OCI-LY1 (cell line): Measurements from ENCODE around the gene RAB30.
"Not testable (repeated sequence)": the region's sequence is repeated elsewhere in the genome, so short reads cannot be mapped to it uniquely, and the experiment has no call there.

Source experiments
- H2AFZ ChIP-seq: fragments of 200-600 bp; sonication (generic), shearing (Covaris generic); 2 replicates; pipeline ENCODE4 v1.6.0; 2014; ENCODE audit warnings: antibody characterized with exemption, mild to moderate bottlenecking, low read length
- H3F3A ChIP-seq: fragments of 200-600 bp; sonication (generic), shearing (Covaris generic); 2 replicates; pipeline ENCODE4 v1.6.0; 2014; ENCODE audit warnings: mild to moderate bottlenecking, antibody characterized with exemption, low read length, moderate library complexity; ENCODE audit not compliant: insufficient read depth
- H3K27ac ChIP-seq: fragments of 200-600 bp; sonication (generic); 2 replicates; pipeline ENCODE4 v1.5.1; 2014; ENCODE audit warnings: low read length, mixed run types, mild to moderate bottlenecking, low read depth; ENCODE audit not compliant: poor library complexity, severe bottlenecking
- H3K27me3 ChIP-seq: fragments of 200-600 bp; sonication (generic); 2 replicates; pipeline ENCODE4 v1.6.0; 2014; ENCODE audit warnings: antibody characterized with exemption, mild to moderate bottlenecking, low read length, moderate library complexity; ENCODE audit not compliant: insufficient read depth
- H3K36me3 ChIP-seq: fragments of 200-600 bp; sonication (generic); 2 replicates; pipeline ENCODE4 v1.6.1; 2014; ENCODE audit warnings: mild to moderate bottlenecking, antibody characterized with exemption, low read length, moderate library complexity, mixed read lengths; ENCODE audit not compliant: insufficient read depth
- H3K4me1 ChIP-seq: fragments of 200-600 bp; sonication (generic); 2 replicates; pipeline ENCODE4 v1.5.1; 2014; ENCODE audit warnings: mild to moderate bottlenecking, low read length, moderate library complexity; ENCODE audit not compliant: insufficient read depth, severe bottlenecking
- H3K4me2 ChIP-seq: fragments of 200-600 bp; sonication (generic), shearing (Covaris generic); 2 replicates; pipeline ENCODE4 v1.6.1; 2014; ENCODE audit warnings: low read length
- H3K4me3 ChIP-seq: fragments of 200-600 bp; sonication (generic); 2 replicates; pipeline ENCODE4 v1.5.1; 2014; ENCODE audit warnings: low read length, low read depth, mild to moderate bottlenecking, mixed read lengths; ENCODE audit not compliant: poor library complexity, severe bottlenecking
- H3K79me2 ChIP-seq: fragments of 200-600 bp; shearing (Covaris generic); 2 replicates; pipeline ENCODE4 v1.6.1; 2016; ENCODE audit warnings: mixed run types, low read length, mixed read lengths; ENCODE audit not compliant: insufficient read depth
- H3K9ac ChIP-seq: fragments of 200-600 bp; sonication (generic), shearing (Covaris generic); 2 replicates; pipeline ENCODE4 v1.6.1; 2014; ENCODE audit warnings: mild to moderate bottlenecking, low read length, mixed read lengths
- H3K9me2 ChIP-seq: fragments of 200-600 bp; sonication (generic), shearing (Covaris generic); 2 replicates; pipeline ENCODE4 v1.6.1; 2014; ENCODE audit warnings: low read depth, mild to moderate bottlenecking, low read length, mixed read lengths
- H3K9me3 ChIP-seq: fragments of 200-600 bp; shearing (Covaris generic); 2 replicates; pipeline ENCODE4 v1.6.1; 2014; ENCODE audit warnings: low read length, mixed read lengths
- H4K20me1 ChIP-seq: fragments of 200-600 bp; sonication (generic), shearing (Covaris generic); 2 replicates; pipeline ENCODE4 v1.6.0; 2016; ENCODE audit warnings: mild to moderate bottlenecking, low read length; ENCODE audit not compliant: insufficient read depth
- EZH2 ChIP-seq: fragments of 200-600 bp; sonication (generic), shearing (Covaris generic); IDR thresholded peaks from 2 replicates; pipeline ENCODE4 v1.8.0; 2017; ENCODE audit warnings: borderline replicate concordance, mixed run types, mild to moderate bottlenecking, antibody characterized with exemption, low read length, moderate library complexity, mixed read lengths
- TF ChIP-seq, protein P1 (sequence below): fragments of 200-600 bp; sonication (generic), shearing (Covaris generic); IDR thresholded peaks from 2 replicates; pipeline ENCODE4 v1.5.1; 2017; ENCODE audit warnings: mild to moderate bottlenecking, antibody characterized with exemption, low read length, moderate library complexity, mixed read lengths

The RAB30 gene

DNA sequence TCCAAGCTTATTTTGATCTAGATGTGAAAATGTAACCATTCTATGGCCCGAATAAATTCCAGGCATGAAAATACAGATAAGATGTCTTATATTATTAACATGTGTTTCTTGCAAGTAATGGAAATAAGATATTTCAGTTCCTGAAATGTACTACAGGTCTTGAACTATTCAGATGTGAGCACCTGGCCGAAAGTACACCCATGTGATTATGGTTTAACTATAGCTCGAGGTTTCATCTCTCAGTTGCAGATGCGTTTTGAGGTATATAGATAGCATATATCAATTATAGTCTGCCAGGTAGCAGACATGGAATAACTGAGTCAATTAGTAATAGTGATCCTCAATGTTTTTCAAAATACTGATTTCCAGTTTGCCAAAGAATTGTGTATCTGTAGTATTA, 101.9 kb downstream of the RAB30 start:
- Histone ChIP-seq H3K9ac (peak overlapping the region; percentile 12; the same call in 1 of the 2 replicates), H2AFZ (no peak overlapping the region), H3K27ac (peak overlapping the region; percentile 87), H3K9me2 (no peaks in the 10 kb centered on the region), H3K9me3 (no peaks in the 10 kb centered on the region), H3K4me1 (peaks cover 49% of the 10 kb centered on the region), H3K4me3 (no peak overlapping the region), H4K20me1 (no peaks in the 10 kb centered on the region), H3K36me3 (no peaks in the 10 kb centered on the region), H3K79me2 (no peaks in the 10 kb centered on the region), H3K4me2 (peak overlapping the region; percentile 35), H3F3A (no peaks in the 10 kb centered on the region), H3K27me3 (no peaks in the 10 kb centered on the region)
- no peak for TF ChIP-seq EZH2
- TF ChIP-seq, protein P1, sequence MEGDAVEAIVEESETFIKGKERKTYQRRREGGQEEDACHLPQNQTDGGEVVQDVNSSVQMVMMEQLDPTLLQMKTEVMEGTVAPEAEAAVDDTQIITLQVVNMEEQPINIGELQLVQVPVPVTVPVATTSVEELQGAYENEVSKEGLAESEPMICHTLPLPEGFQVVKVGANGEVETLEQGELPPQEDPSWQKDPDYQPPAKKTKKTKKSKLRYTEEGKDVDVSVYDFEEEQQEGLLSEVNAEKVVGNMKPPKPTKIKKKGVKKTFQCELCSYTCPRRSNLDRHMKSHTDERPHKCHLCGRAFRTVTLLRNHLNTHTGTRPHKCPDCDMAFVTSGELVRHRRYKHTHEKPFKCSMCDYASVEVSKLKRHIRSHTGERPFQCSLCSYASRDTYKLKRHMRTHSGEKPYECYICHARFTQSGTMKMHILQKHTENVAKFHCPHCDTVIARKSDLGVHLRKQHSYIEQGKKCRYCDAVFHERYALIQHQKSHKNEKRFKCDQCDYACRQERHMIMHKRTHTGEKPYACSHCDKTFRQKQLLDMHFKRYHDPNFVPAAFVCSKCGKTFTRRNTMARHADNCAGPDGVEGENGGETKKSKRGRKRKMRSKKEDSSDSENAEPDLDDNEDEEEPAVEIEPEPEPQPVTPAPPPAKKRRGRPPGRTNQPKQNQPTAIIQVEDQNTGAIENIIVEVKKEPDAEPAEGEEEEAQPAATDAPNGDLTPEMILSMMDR = no peak

- Histone ChIP-seq H3K79me2 (no peaks in the 10 kb centered on the region), H3F3A (no peaks in the 10 kb centered on the region), H4K20me1 (no peaks in the 10 kb centered on the region), H3K9me3 (0 out of 2 replicates have a peak, but pooled peaks cover 3% of the 10 kb centered on the region), H3K9ac (no peak overlapping the region), H3K36me3 (no peaks in the 10 kb centered on the region), H2AFZ (no peak overlapping the region), H3K27ac (no peak overlapping the region), H3K9me2 (no peaks in the 10 kb centered on the region), H3K4me2 (no peak overlapping the region), H3K4me3 (no peak overlapping the region), H3K4me1 (peaks cover 30% of the 10 kb centered on the region), H3K27me3 (no peaks in the 10 kb centered on the region)
- TF ChIP-seq, protein P1 = no peak
- TF ChIP-seq EZH2 = no peak
Measured at GRCh38 chr11:82967381-82967780, 104.3 kb downstream of the RAB30 start.

DNA sequence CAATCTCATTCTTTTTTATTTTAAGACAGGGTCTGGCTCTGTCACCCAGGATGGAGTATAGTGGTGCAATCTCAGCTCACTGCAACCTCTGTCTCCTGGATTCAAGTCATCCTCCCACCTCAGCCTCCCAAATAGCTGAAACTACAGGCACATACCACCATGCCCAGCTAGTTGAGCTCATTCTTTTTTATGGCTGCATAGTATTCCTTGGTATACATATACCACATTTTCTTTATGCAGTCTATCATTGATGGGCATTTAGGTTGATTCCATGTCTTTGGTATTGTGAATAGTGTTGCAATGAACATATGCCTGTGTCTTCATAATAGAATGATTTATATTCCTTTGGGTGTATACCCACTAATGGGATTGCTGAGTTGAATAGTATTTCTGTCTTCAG, 109.7 kb downstream of the RAB30 start:
- not testable (repeated sequence) for H3K4me2 ChIP-seq, H3F3A ChIP-seq, H4K20me1 ChIP-seq, H3K4me3 ChIP-seq, H3K36me3 ChIP-seq, H3K79me2 ChIP-seq, H3K27ac ChIP-seq, H3K9me3 ChIP-seq, H3K27me3 ChIP-seq, H3K9ac ChIP-seq, H3K9me2 ChIP-seq, H2AFZ ChIP-seq
- H3K4me1 ChIP-seq = peaks cover 28% of the 10 kb centered on the region

GRCh38 chr11:82960779-82961143, 110.9 kb downstream of the RAB30 start:
- H4K20me1 ChIP-seq = no peaks in the 10 kb centered on the region
- no peaks in the 10 kb centered on the region for H3K9me2 ChIP-seq
- no peaks in the 10 kb centered on the region for H3K36me3 ChIP-seq
- H3K27me3 ChIP-seq = no peaks in the 10 kb centered on the region
- H3K9ac ChIP-seq = peak overlapping the region; percentile 26; the same call in 1 of the 2 replicates
- H3K9me3 ChIP-seq = 0 out of 2 replicates have a peak, but pooled peaks cover 3% of the 10 kb centered on the region
- no peaks in the 10 kb centered on the region for H3K79me2 ChIP-seq
- H2AFZ ChIP-seq = peak overlapping the region; percentile 7; the same call in 1 of the 2 replicates
- no peaks in the 10 kb centered on the region for H3F3A ChIP-seq
- peaks cover 41% of the 10 kb centered on the region for H3K4me1 ChIP-seq
- no peak for TF ChIP-seq EZH2
- TF ChIP-seq, protein P1 = no peak
- H3K4me2 ChIP-seq = peak overlapping the region; percentile 55
- H3K4me3 ChIP-seq = no peak overlapping the region
- peak overlapping the region; percentile 80 for H3K27ac ChIP-seq
